GM19395 (cell line): ENCODE data around the gene ARHGAP10.
A peak's percentile ranks its signal among the peaks of the same experiment; 100 is the strongest.

ENCODE experiments used
- ATAC-seq: cut with Tn5 transposase; IDR thresholded peaks from one replicate; pipeline ENCODE4 v1.9.1; 2021; ENCODE audit warnings: mild to moderate bottlenecking, moderate library complexity; ENCODE audit not compliant: unreplicated experiment

Gene ARHGAP10

GRCh38 chr4:147764337-147764736, 32.4 kb downstream of the ARHGAP10 start:
- no peak for ATAC-seq

GRCh38 chr4:147765121-147765529, 33.2 kb downstream of the ARHGAP10 start:
- no peak for ATAC-seq

GRCh38 chr4:147768113-147768512, 36.2 kb downstream of the ARHGAP10 start:
- no peak for ATAC-seq

GRCh38 chr4:147769386-147769785, 37.5 kb downstream of the ARHGAP10 start:
- ATAC-seq, result no peak

- no peak for ATAC-seq
Measured at GRCh38 chr4:147770831-147771230, 38.9 kb downstream of the ARHGAP10 start.

GRCh38 chr4:147772056-147772455, 40.2 kb downstream of the ARHGAP10 start:
- no peak for ATAC-seq

GRCh38 chr4:147772459-147772969, 40.6 kb downstream of the ARHGAP10 start:
- ATAC-seq, result no peak

GRCh38 chr4:147773261-147774184, 41.6 kb downstream of the ARHGAP10 start:
- peak; percentile 48 for ATAC-seq

- ATAC-seq, result no peak
Measured at GRCh38 chr4:147776716-147777115, 44.8 kb downstream of the ARHGAP10 start.

- no peak for ATAC-seq
Measured at GRCh38 chr4:147777456-147778091, 45.7 kb downstream of the ARHGAP10 start.

- peak; percentile 62 for ATAC-seq
Measured at GRCh38 chr4:147778942-147779341, 47.1 kb downstream of the ARHGAP10 start.

GRCh38 chr4:147779451-147779850, 47.6 kb downstream of the ARHGAP10 start:
- ATAC-seq, result no peak

- ATAC-seq, result peak; percentile 73
Measured at GRCh38 chr4:147780137-147780777, 48.4 kb downstream of the ARHGAP10 start.

GRCh38 chr4:147782087-147782781, 50.3 kb downstream of the ARHGAP10 start:
- no peak for ATAC-seq

- ATAC-seq, result no peak
Measured at GRCh38 chr4:147785129-147785528, 53.2 kb downstream of the ARHGAP10 start.

GRCh38 chr4:147786031-147786430, 54.1 kb downstream of the ARHGAP10 start:
- ATAC-seq, result peak; percentile 93

GRCh38 chr4:147786531-147786930, 54.6 kb downstream of the ARHGAP10 start:
- ATAC-seq, result no peak

GRCh38 chr4:147787204-147787603, 55.3 kb downstream of the ARHGAP10 start:
- no peak for ATAC-seq

- no peak for ATAC-seq
Measured at GRCh38 chr4:147788791-147789190, 56.9 kb downstream of the ARHGAP10 start.

- ATAC-seq, result no peak
Measured at GRCh38 chr4:147789596-147789995, 57.7 kb downstream of the ARHGAP10 start.

- ATAC-seq, result no peak
Measured at GRCh38 chr4:147790412-147790811, 58.5 kb downstream of the ARHGAP10 start.
